Measurements from ENCODE around the gene ADM.
"Not testable (repeated sequence)": the region's sequence is repeated elsewhere in the genome, so short reads cannot be mapped to it uniquely, and the experiment has no call there.

ADM gene, protein sequence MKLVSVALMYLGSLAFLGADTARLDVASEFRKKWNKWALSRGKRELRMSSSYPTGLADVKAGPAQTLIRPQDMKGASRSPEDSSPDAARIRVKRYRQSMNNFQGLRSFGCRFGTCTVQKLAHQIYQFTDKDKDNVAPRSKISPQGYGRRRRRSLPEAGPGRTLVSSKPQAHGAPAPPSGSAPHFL

GRCh38 chr11:10304495-10305261, at the start of gene ADM:
TSS of gene ADM (plus strand) at chr11:10305073. CDS start at chr11:10305701, 628 bp downstream.
- peak; percentile 18 for DNase-seq

- no peak for DNase-seq
Measured at GRCh38 chr11:10255388-10256125, 49.3 kb upstream of the ADM start.

- DNase-seq = no peak
Measured at GRCh38 chr11:10257478-10257877, 47.4 kb upstream of the ADM start.

GRCh38 chr11:10261821-10262220, 43.1 kb upstream of the ADM start:
- no peak for DNase-seq

GRCh38 chr11:10263929-10264328, 40.9 kb upstream of the ADM start:
- no peak for DNase-seq

GRCh38 chr11:10264716-10265115, 40.2 kb upstream of the ADM start:
- DNase-seq = not testable (repeated sequence)

DNA sequence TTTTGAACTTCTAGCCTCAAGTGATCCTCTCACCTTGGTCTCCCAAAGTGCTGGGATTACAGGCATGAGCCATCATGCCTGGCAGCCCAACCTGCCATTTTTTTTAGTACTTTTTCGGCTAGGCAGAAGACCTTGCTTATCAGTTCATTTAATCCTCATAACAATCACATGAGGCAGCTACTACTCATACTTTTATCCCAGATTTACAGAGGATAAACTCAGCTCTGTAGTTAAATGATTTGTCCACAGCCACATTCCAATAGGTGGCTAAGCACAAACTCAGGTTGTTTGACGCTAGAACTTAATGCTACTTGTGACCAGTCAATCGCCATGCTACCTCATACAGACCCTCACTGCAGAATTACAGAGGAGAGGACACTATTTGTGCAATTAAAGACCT, 38.9 kb upstream of the ADM start:
- DNase-seq = no peak

DNA sequence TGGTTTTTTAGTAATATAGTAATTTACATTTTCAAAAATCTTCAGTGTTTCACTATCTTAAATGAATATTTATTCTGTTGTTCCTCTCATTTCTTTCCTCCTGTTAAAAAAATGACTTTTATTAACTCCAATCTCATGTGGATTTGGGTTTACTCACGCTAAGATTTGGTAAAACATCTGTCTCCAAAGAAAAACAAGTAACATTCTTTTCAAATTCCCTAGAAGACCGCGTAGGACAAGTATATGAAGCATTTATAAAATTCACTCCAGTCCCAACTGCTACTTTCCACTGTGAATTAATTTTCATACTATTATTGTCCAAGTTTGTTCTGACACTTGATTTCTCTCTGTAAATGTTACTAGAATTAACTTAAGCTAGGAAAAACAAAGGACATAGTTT, 37.1 kb upstream of the ADM start:
- DNase-seq = no peak

DNA sequence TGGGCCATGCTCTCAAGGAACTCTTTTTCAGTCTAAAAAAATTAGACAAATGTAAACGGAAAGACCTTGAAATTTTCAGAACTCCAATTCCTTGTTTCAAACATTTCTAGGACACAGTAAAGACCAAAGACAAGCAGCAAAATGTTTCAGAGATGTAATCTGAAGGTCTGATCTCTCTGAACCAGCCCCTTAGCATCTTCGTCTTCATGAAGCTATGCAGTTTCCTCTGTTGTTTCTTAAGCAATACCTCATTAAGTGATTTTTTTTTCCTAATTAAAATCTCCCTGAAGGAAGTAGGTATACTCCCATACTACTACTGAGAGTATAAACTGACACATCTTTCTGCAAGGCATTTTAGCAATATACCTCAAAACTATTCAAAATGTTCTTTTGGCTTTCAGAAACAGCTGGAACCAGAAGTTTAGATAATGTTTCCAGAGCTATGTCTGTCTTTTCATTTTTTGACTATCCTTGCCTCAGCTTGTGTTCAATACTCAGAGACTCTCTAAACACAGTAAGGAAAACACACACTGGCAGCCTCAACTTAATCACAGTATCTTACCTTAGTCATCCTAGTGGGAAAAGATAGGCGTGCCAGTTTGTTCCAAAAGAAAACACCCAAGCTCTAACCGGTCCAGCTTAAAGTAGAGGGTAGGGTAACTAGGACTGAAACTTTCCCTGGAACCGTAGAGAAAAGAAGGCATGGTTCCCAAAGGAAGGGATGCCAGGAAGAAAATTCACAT, 36.0 kb upstream of the ADM start:
- no peak for DNase-seq

- no peak for DNase-seq
Measured at GRCh38 chr11:10272132-10272531, 32.7 kb upstream of the ADM start.

DNA sequence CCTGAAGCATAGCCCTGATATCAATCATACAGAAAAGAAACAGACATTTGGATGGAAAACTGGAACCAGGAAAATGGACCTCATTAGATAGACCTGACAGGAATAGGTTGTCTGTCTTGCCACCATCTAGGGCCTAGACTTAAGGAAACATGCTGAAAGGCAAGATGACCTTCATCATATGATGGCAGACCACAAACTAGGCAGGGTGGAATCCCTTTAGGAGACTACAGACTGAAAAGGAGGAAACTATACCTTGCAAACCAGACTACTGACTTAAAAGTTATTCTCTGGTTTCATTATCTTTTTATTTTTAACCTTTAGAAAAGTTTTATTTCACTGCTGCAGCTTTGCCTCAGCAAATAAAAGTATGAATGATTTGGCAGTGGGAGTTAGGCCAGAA, 31.1 kb upstream of the ADM start:
- no peak for DNase-seq

DNA sequence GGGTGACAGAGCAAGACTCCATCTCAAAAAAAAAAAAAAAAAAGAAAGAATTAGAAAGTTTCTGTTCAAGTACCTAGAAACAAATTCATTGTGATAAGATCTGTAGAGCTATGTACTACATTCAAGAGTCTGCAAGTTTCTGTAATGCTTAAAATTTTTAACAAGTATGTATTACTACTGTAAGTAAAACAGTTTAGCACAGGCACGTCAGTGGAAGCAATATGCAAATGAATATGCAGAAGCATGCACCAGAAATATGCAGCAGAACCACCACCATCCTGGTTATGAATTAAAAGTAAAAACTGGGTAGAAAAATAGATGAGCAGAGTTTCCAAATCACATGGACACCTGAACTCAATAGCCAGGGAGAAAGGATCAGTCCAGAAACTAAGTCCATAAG, 30.1 kb upstream of the ADM start:
- no peak for DNase-seq

DNA sequence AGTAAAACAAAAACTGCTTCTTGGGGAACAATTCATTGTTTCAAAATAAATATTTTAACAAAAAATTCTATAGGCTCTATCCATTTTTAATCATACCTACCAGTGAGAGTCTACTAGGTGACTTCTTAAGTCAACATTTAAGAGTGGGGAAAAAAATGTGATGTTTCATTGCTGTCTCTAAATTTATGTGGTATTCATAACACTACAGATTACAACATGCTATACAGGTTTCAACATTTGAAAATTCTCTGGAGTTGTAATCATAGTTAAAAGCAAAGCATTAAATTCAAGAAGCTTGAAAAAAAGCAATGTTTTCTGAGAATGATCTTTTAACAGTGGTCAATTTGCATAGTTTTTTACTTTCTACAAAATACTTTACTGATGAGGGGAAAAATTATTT, 29.2 kb upstream of the ADM start:
- DNase-seq = no peak

- DNase-seq = no peak
Measured at GRCh38 chr11:10282117-10282516, 22.8 kb upstream of the ADM start.

DNA sequence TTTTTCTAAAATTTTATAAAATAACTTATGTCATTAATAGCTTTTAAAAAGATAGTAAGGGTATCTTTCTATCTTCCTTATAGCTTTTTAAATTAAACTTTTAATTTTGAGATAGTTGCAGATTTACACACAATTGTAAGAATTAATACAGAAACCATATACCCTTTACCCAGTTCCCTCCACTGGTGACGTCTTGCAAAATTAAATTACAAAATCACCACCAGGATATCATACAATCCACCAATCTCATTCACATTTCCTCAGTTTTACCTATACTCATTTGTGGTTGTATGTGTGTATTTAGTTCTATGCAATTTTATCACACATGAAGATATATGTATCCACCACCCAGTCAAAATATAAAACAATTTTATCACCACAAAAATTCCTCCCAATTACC, 20.9 kb upstream of the ADM start:
- DNase-seq = no peak

DNA sequence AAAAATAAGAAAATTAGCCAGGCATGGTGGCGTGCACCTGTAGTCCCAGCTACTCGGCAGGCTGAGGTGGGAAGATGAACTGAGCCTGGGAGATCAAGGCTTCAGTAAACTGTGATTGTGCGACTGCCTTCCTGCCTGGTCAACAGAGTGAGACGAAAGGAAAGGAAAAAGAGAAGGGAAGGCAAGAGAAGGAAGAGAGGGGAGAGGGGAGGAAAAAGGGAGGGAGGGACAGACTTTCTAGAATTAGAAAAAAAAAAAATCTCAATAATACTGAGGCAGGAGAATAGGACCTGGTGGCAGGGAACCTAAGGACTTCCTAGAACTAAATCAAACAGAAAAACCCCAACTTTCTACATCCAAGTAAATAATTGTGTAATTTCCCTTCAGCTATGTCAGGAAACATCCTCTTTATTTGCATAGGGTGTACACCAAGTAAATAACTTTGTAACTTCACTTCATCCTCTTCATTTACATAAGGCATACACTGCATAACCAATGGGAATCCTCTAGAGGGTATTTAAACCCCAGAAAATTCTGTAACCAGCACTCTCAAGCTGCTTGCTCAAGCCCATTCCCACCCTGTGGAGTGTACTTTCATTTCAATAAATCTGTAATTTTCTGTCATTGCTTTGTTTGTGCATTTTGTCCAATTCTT, 19.6 kb upstream of the ADM start:
- DNase-seq = no peak

DNA sequence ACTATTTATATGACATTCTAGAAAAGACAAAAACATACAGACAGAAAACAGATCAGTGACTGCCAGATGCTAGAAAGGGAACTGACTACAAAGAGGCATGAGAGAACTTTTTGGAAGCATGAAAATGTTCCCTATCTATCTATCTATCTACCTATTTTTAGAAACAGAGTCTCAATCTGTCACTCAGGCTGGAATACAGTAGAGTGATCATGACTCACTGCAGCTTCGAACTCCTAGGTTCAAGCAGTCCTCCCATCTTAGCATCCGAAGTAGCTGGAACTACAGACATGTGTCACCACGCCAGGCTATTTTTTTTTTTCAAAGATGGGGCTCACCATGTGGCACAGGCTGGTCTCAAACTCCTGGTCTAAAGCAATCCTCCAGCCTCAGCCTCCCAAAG, 17.7 kb upstream of the ADM start:
- no peak for DNase-seq

GRCh38 chr11:10287766-10288715, 16.8 kb upstream of the ADM start:
- DNase-seq = no peak

DNA sequence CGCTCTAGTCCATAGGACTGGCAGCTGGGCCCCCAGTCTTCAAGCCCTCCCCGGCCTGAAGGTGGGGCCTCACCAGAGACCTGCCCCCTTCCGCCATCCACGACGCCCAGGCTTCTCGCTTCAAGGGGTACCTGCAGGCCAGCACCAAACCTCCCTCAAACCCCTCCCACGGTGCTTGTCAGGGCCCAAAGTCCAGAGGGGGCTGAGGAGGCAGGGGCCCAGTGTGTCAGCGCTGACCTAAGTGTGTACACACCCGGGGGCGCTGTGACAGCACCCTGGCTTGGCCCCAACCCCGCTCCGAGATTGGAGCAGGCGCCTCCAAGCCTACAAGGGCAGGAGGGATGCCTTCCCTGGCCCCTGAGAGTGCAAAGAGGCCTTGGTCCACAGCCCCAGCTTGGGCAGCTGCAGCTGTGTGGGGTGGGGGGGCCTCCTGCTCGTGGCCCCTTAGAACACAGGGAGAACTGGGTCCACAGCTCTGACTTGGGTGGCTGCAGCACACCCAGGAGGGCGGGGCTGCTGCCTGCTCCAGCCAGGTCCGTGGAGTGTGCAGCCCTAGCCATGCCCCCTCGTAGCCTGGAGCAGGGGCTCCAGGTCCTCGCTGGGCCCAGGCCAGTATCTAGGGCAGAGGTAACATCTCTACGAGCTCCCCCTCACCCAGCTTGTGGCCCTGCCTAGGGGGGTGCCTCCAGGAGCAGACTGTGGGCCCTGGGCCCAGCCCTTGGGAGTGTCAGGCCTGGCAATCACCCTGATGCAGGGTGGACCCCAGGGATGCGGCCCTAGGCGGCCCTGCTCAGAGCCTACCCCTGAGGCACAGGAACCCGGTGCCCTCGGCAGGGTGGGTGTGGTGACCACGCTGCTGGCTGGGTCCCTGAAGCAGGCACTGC, 15.8 kb upstream of the ADM start:
- DNase-seq = no peak

- DNase-seq = no peak
Measured at GRCh38 chr11:10289765-10290380, 15.0 kb upstream of the ADM start.
